ENCODE measurements around the gene BRSK2. TPM values are rescaled to one million over a fixed set of nuclear protein-coding genes. Genes with fewer than 3 reads are reported as not detected.

Gene BRSK2
- total RNA-seq, 1 donor from 2014 or later = 0.93 TPM

GRCh38 chr11:1478011-1478410, 88.3 kb downstream of the BRSK2 start:
- DNase-seq (ENCODE audit: extremely low read depth, low read depth, low spot score) = no peak

- no peak for DNase-seq (ENCODE audit: extremely low read depth, low read depth, low spot score)
These were observed 88.8 kb downstream of the BRSK2 start for GRCh38 chr11:1478544-1478943.

GRCh38 chr11:1479006-1479677, 89.4 kb downstream of the BRSK2 start:
- no peak for DNase-seq (ENCODE audit: extremely low read depth, low read depth, low spot score)

- no peak for DNase-seq (ENCODE audit: extremely low read depth, low read depth, low spot score)
These were observed 90.0 kb downstream of the BRSK2 start for GRCh38 chr11:1479678-1480118.

- no peak for DNase-seq (ENCODE audit: extremely low read depth, low read depth, low spot score)
These were observed 90.4 kb downstream of the BRSK2 start for GRCh38 chr11:1480191-1480554.

GRCh38 chr11:1480555-1481482, 91.1 kb downstream of the BRSK2 start:
- DNase-seq (ENCODE audit: extremely low read depth, low read depth, low spot score) = no peak

- DNase-seq (ENCODE audit: extremely low read depth, low read depth, low spot score) = no peak
These were observed 91.7 kb downstream of the BRSK2 start for GRCh38 chr11:1481483-1481825.

- no peak for DNase-seq (ENCODE audit: extremely low read depth, low read depth, low spot score)
These were observed 92.2 kb downstream of the BRSK2 start for GRCh38 chr11:1481861-1482441.

- DNase-seq (ENCODE audit: extremely low read depth, low read depth, low spot score) = no peak
These were observed 93.1 kb downstream of the BRSK2 start for GRCh38 chr11:1482581-1483444.

GRCh38 chr11:1483445-1483961, 93.8 kb downstream of the BRSK2 start:
- no peak for DNase-seq (ENCODE audit: extremely low read depth, low read depth, low spot score)

GRCh38 chr11:1484061-1484671, 94.4 kb downstream of the BRSK2 start:
- no peak for DNase-seq (ENCODE audit: extremely low read depth, low read depth, low spot score)

GRCh38 chr11:1484695-1485503, 95.2 kb downstream of the BRSK2 start:
- no peak for DNase-seq (ENCODE audit: extremely low read depth, low read depth, low spot score)

GRCh38 chr11:1485504-1485885, 95.8 kb downstream of the BRSK2 start:
- no peak for DNase-seq (ENCODE audit: extremely low read depth, low read depth, low spot score)

- DNase-seq (ENCODE audit: extremely low read depth, low read depth, low spot score) = no peak
These were observed 96.5 kb downstream of the BRSK2 start, which contains the start of gene MOB2 for GRCh38 chr11:1486054-1486825. Gene MOB2, minus strand, starts transcription at chr11:1486779. Its CDS starts 223 bp downstream, at chr11:1486556.

GRCh38 chr11:1487091-1487850, 97.5 kb downstream of the BRSK2 start:
- DNase-seq (ENCODE audit: extremely low read depth, low read depth, low spot score) = no peak

- no peak for DNase-seq (ENCODE audit: extremely low read depth, low read depth, low spot score)
These were observed 98.3 kb downstream of the BRSK2 start for GRCh38 chr11:1487851-1488574.

GRCh38 chr11:1488575-1489180, 98.9 kb downstream of the BRSK2 start:
- DNase-seq (ENCODE audit: extremely low read depth, low read depth, low spot score) = no peak
